Neural progenitor cell (in vitro differentiated cells): ENCODE results near the gene BAK1.

Source experiments
- CTCF ChIP-seq: fragments of 200-600 bp; sonication (generic); IDR thresholded peaks from 2 replicates; pipeline ENCODE4 v1.5.1; 2017; ENCODE audit warnings: antibody characterized with exemption, mild to moderate bottlenecking
- EZH2 ChIP-seq: fragments of 200-600 bp; sonication (generic); IDR thresholded peaks from 2 replicates; pipeline ENCODE4 v1.6.1; 2017; ENCODE audit warnings: antibody characterized with exemption, mild to moderate bottlenecking, moderate library complexity

- no peak for TF ChIP-seq CTCF
- TF ChIP-seq EZH2 = no peak
Observed at GRCh38 chr6:33602180-33602579, 22.1 kb upstream of the BAK1 start.
